Glutamatergic neuron (in vitro differentiated cells): ENCODE results near the gene PLBD2. TPM values are rescaled to one million over a fixed set of nuclear protein-coding genes. Genes with fewer than 3 reads are reported as not detected.

Experiments
- DNase-seq: peaks from one replicate; pipeline ENCODE4 v3.0.0; 2022
- H3K27ac Mint-ChIP-seq: one replicate; pipeline ENCODE4 v1.8.0; 2020; ENCODE audit warnings: mild to moderate bottlenecking, mixed read lengths, inconsistent platforms; ENCODE audit not compliant: unreplicated experiment
- H3K27me3 Mint-ChIP-seq: one replicate; pipeline ENCODE4 v1.8.0; 2020; ENCODE audit warnings: mild to moderate bottlenecking, moderate library complexity, mixed read lengths, inconsistent platforms; ENCODE audit not compliant: unreplicated experiment
- H3K36me3 Mint-ChIP-seq: one replicate; pipeline ENCODE4 v1.8.0; 2020; ENCODE audit warnings: mild to moderate bottlenecking, mixed read lengths, inconsistent platforms; ENCODE audit not compliant: unreplicated experiment
- H3K4me1 Mint-ChIP-seq: one replicate; pipeline ENCODE4 v1.8.0; 2020; ENCODE audit warnings: mild to moderate bottlenecking, low read depth, mixed read lengths, inconsistent platforms; ENCODE audit not compliant: unreplicated experiment
- H3K4me3 Mint-ChIP-seq: one replicate; pipeline ENCODE4 v1.8.0; 2020; ENCODE audit warnings: mild to moderate bottlenecking, mixed read lengths, inconsistent platforms; ENCODE audit not compliant: unreplicated experiment
- H3K9me3 Mint-ChIP-seq: one replicate; pipeline ENCODE4 v1.8.0; 2020; ENCODE audit warnings: mild to moderate bottlenecking, moderate library complexity, mixed read lengths, inconsistent platforms; ENCODE audit not compliant: unreplicated experiment
- CTCF ChIP-seq: fragments of 200-600 bp; sonication (generic); IDR thresholded peaks from one replicate; pipeline ENCODE4 v1.5.0; 2021; ENCODE audit not compliant: partially characterized antibody, unreplicated experiment
- total RNA-seq: library from RNA; stranded (reverse); fragmentation: NEBNext Ultra II Directional; extraction: Animal tissue kit (Norgen Biotek cat#: 25700); gene quantifications from one replicate; pipeline ENCODE4 v1.2.1, GENCODE V29; 2021; ENCODE audit not compliant: unreplicated experiment

The PLBD2 gene
- total RNA-seq, 1 donor from 2014 or later: 85.7 TPM

GRCh38 chr12:113390064-113391043 lies 32.0 kb downstream of the PLBD2 start:
- Mint-ChIP-seq H3K9me3 (peaks cover 3% of the 10 kb centered on the region), H3K4me3 (no peak overlapping the region), H3K27me3 (peaks cover 3% of the 10 kb centered on the region), H3K4me1 (no peaks in the 10 kb centered on the region), H3K27ac (no peak overlapping the region), H3K36me3 (no peaks in the 10 kb centered on the region)
- TF ChIP-seq CTCF: no peak
- no peak for DNase-seq

GRCh38 chr12:113391145-113391544 lies 32.8 kb downstream of the PLBD2 start:
- TF ChIP-seq CTCF: no peak
- Mint-ChIP-seq H3K27ac (no peak overlapping the region), H3K4me3 (no peak overlapping the region), H3K9me3 (peaks cover 3% of the 10 kb centered on the region), H3K27me3 (peaks cover 3% of the 10 kb centered on the region), H3K36me3 (no peaks in the 10 kb centered on the region), H3K4me1 (no peaks in the 10 kb centered on the region)
- DNase-seq: no peak

- Mint-ChIP-seq H3K36me3 (no peaks in the 10 kb centered on the region), H3K27me3 (peaks cover 3% of the 10 kb centered on the region), H3K4me3 (no peak overlapping the region), H3K27ac (no peak overlapping the region), H3K9me3 (peaks cover 3% of the 10 kb centered on the region), H3K4me1 (no peaks in the 10 kb centered on the region)
- no peak for DNase-seq
- TF ChIP-seq CTCF: no peak
Measured at GRCh38 chr12:113391650-113392337, 33.4 kb downstream of the PLBD2 start.

GRCh38 chr12:113392520-113392919 lies 34.1 kb downstream of the PLBD2 start:
- Mint-ChIP-seq H3K36me3 (no peaks in the 10 kb centered on the region), H3K27me3 (peaks cover 3% of the 10 kb centered on the region)

More at GRCh38 chr12:113392520-113392919, 34.1 kb downstream of the PLBD2 start:
- Mint-ChIP-seq H3K9me3 (peaks cover 3% of the 10 kb centered on the region), H3K4me3 (no peak overlapping the region), H3K27ac (no peak overlapping the region), H3K4me1 (peaks cover 2% of the 10 kb centered on the region)
- no peak for DNase-seq
- no peak for TF ChIP-seq CTCF
